DOHH2 (cell line): Measurements from ENCODE around the gene COL1A2.

Source experiments
- H3F3A ChIP-seq: fragments of 200-600 bp; sonication (generic), shearing (Covaris generic); 2 replicates; pipeline ENCODE4 v1.6.0; 2016; ENCODE audit warnings: antibody characterized with exemption, mild to moderate bottlenecking; ENCODE audit not compliant: control insufficient read depth, insufficient read depth
- H3K27ac ChIP-seq: fragments of 200-600 bp; sonication (generic); 2 replicates; pipeline ENCODE4 v1.5.1; 2014; ENCODE audit warnings: low read depth, mild to moderate bottlenecking, low read length, moderate library complexity
- H3K27me3 ChIP-seq: fragments of 200-600 bp; sonication (generic); 2 replicates; pipeline ENCODE4 v1.6.1; 2014; ENCODE audit warnings: mild to moderate bottlenecking, low read length, mixed read lengths; ENCODE audit not compliant: control insufficient read depth
- H3K36me3 ChIP-seq: fragments of 200-600 bp; sonication (generic); 2 replicates; pipeline ENCODE4 v1.6.1; 2014; ENCODE audit warnings: mild to moderate bottlenecking, low read length, moderate library complexity, mixed read lengths; ENCODE audit not compliant: control insufficient read depth
- H3K4me1 ChIP-seq: fragments of 200-600 bp; sonication (generic); 2 replicates; pipeline ENCODE4 v1.6.1; 2014; ENCODE audit warnings: mild to moderate bottlenecking, low read length, mixed read lengths; ENCODE audit not compliant: control insufficient read depth
- H3K4me2 ChIP-seq: fragments of 200-600 bp; sonication (generic); 2 replicates; pipeline ENCODE4 v1.6.0; 2014; ENCODE audit warnings: mild to moderate bottlenecking, low read length, moderate library complexity
- H3K4me3 ChIP-seq: fragments of 200-600 bp; sonication (generic); 2 replicates; pipeline ENCODE4 v1.5.1; 2014; ENCODE audit warnings: mild to moderate bottlenecking, low read length, mixed read lengths
- H3K79me2 ChIP-seq: fragments of 200-600 bp; sonication (generic); 2 replicates; pipeline ENCODE4 v1.6.1; 2014; ENCODE audit warnings: mild to moderate bottlenecking, low read length, mixed read lengths; ENCODE audit not compliant: control insufficient read depth
- H3K9me2 ChIP-seq: fragments of 200-600 bp; sonication (generic); replicated peaks from 2 replicates; pipeline ENCODE4 v1.6.1; 2014; ENCODE audit warnings: mild to moderate bottlenecking, low read length, mixed read lengths; ENCODE audit not compliant: control insufficient read depth
- H3K9me3 ChIP-seq: fragments of 200-600 bp; sonication (generic); 2 replicates; pipeline ENCODE4 v1.6.1; 2014; ENCODE audit warnings: antibody characterized with exemption, low read length, mixed read lengths; ENCODE audit not compliant: control insufficient read depth, insufficient read depth
- H4K20me1 ChIP-seq: fragments of 200-600 bp; sonication (generic); 2 replicates; pipeline ENCODE4 v1.6.0; 2014; ENCODE audit warnings: low read depth, mild to moderate bottlenecking, antibody characterized with exemption, low read length, moderate library complexity; ENCODE audit not compliant: control insufficient read depth, insufficient read depth
- EZH2phosphoT487 ChIP-seq: fragments of 200-600 bp; sonication (generic); IDR thresholded peaks from 2 replicates; pipeline ENCODE4 v1.6.1; 2017; ENCODE audit warnings: borderline replicate concordance, mild to moderate bottlenecking, antibody characterized with exemption, low read length, moderate library complexity, mixed read lengths
- TF ChIP-seq, protein P1 (sequence below): fragments of 200-600 bp; sonication (generic); IDR thresholded peaks from one replicate; pipeline ENCODE4 v1.5.1; 2014; ENCODE audit warnings: antibody characterized with exemption, mild to moderate bottlenecking, low read depth, low read length; ENCODE audit not compliant: poor library complexity, severe bottlenecking

COL1A2 gene

DNA sequence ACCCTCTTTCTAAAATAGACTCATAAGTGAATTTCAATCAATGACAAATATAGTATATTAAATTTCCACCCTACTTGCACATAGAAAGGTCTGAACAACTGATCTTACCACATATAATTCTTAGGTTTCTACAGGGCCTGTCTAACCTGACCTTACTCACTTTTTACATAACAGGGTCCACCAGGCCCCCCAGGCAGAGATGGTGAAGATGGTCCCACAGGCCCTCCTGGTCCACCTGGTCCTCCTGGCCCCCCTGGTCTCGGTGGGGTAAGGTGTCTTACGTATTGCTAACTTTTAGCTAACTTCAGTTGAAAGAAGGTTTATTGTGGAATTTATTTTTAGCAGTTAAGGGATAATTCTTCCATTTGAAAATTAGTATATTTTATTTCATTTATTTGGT lies 5.3 kb downstream of the COL1A2 start:
- H3K9me3 ChIP-seq: no peaks in the 10 kb centered on the region
- TF ChIP-seq, protein P1, sequence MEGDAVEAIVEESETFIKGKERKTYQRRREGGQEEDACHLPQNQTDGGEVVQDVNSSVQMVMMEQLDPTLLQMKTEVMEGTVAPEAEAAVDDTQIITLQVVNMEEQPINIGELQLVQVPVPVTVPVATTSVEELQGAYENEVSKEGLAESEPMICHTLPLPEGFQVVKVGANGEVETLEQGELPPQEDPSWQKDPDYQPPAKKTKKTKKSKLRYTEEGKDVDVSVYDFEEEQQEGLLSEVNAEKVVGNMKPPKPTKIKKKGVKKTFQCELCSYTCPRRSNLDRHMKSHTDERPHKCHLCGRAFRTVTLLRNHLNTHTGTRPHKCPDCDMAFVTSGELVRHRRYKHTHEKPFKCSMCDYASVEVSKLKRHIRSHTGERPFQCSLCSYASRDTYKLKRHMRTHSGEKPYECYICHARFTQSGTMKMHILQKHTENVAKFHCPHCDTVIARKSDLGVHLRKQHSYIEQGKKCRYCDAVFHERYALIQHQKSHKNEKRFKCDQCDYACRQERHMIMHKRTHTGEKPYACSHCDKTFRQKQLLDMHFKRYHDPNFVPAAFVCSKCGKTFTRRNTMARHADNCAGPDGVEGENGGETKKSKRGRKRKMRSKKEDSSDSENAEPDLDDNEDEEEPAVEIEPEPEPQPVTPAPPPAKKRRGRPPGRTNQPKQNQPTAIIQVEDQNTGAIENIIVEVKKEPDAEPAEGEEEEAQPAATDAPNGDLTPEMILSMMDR: no peak
- no peak for TF ChIP-seq EZH2phosphoT487
- no peaks in the 10 kb centered on the region for H3K79me2 ChIP-seq
- no peaks in the 10 kb centered on the region for H3K9me2 ChIP-seq
- H3K27ac ChIP-seq: no peak overlapping the region
- H3K36me3 ChIP-seq: no peaks in the 10 kb centered on the region
- H3F3A ChIP-seq: no peaks in the 10 kb centered on the region
- no peak overlapping the region for H3K4me3 ChIP-seq
- H3K4me2 ChIP-seq: no peak overlapping the region
- H3K27me3 ChIP-seq: peaks cover 12% of the 10 kb centered on the region
- no peaks in the 10 kb centered on the region for H3K4me1 ChIP-seq
- no peaks in the 10 kb centered on the region for H4K20me1 ChIP-seq

DNA sequence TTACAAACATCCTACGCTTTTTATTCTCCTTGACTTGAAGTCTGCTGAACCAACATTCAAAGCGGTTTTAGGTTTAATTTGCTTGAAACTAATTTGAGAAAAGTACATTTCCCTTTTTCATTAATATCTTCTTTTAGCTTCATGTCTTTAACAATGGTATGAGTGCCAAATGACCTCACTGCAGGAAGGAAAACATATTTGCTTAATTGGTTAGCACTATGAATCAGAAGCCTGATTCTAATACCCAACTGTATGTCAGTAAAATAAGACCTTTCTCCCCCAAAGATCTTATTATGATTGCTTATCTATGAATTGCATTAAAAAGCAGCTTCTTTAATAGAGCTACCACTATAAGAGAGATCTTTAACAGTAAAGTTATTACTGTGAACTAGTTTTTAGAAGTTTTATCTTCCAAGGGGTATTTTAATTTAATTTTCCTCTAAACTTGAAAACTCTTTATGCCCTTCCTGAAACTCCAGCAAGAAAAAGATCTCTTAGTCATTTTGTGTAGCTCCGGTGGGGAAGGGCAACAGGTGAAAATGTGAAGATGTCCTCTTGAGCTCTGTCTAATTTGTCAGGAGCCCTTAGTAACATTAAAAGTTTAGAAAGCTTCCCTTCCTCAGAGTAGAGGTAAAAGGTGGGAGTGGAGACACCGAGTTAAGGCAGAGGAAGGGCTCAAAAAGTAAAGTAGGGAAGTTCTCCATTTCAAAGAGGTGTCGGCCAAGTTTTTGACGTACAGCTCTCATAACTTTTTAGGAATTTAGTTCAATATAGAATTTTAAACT lies 6.1 kb downstream of the COL1A2 start:
- Histone ChIP-seq H3K9me3 (no peaks in the 10 kb centered on the region), H3K36me3 (no peaks in the 10 kb centered on the region), H3K9me2 (no peaks in the 10 kb centered on the region), H3F3A (no peaks in the 10 kb centered on the region), H3K27ac (no peak overlapping the region), H4K20me1 (no peaks in the 10 kb centered on the region), H3K4me1 (no peaks in the 10 kb centered on the region), H3K79me2 (no peaks in the 10 kb centered on the region), H3K4me3 (no peak overlapping the region), H3K27me3 (peaks cover 8% of the 10 kb centered on the region; the same call in 1 of the 2 replicates), H3K4me2 (no peak overlapping the region)
- no peak for TF ChIP-seq EZH2phosphoT487
- TF ChIP-seq, protein P1: no peak

DNA sequence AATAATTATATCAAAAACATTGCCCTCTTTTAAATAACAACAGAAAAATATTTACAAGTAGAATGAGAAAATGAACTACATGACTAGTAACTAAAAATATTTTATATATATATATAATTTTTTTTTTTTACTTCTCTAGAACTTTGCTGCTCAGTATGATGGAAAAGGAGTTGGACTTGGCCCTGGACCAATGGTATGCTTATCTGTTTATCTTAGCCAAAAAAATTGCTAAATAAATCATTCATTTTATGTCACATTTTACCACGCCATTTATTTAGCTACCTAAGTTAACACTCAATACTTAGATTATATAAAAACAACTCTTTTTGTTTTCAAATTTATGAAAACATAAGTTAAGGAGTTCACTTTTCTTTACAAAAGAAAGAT lies 6.7 kb downstream of the COL1A2 start:
- no peaks in the 10 kb centered on the region for H4K20me1 ChIP-seq
- no peaks in the 10 kb centered on the region for H3F3A ChIP-seq
- no peak for TF ChIP-seq EZH2phosphoT487
- TF ChIP-seq, protein P1: no peak
- no peaks in the 10 kb centered on the region for H3K79me2 ChIP-seq
- H3K4me1 ChIP-seq: no peaks in the 10 kb centered on the region
- no peaks in the 10 kb centered on the region for H3K9me2 ChIP-seq
- no peaks in the 10 kb centered on the region for H3K36me3 ChIP-seq
- no peak overlapping the region for H3K27ac ChIP-seq
- no peak overlapping the region for H3K4me3 ChIP-seq
- H3K4me2 ChIP-seq: no peak overlapping the region
- H3K27me3 ChIP-seq: peaks cover 8% of the 10 kb centered on the region; the same call in 1 of the 2 replicates
- H3K9me3 ChIP-seq: no peaks in the 10 kb centered on the region
